IMR-90 (cell line): ENCODE results near the gene PRDM15. TPM values are rescaled to one million over a fixed set of nuclear protein-coding genes. Genes with fewer than 3 reads are reported as not detected.

Experiments
- ATAC-seq: fragments of 200-7000 bp; cut with Tn5 transposase; 2 replicates; pipeline ENCODE4 v1.9.1; 2020; ENCODE audit warnings: low read depth, mild to moderate bottlenecking, moderate library complexity
- BruUV-seq: library from RNA; stranded (reverse); fragments of 400-500 nt; replicated peaks from 2 replicates; lab custom pipeline; 2021; lab: Mats Ljungman, UMichigan
- CTCF ChIA-PET: fragments of 300-600 bp; formaldehyde crosslinking; extraction: SDS; loops from one replicate; lab custom pipeline; 2021; ENCODE audit warnings: antibody characterized with exemption; lab: Yijun Ruan, JAX
- POLR2A ChIA-PET: fragments of 300-600 bp; sonication (Branson Sonifier 250); formaldehyde crosslinking; loops from one replicate; lab custom pipeline; 2022; ENCODE audit warnings: antibody characterized with exemption; ENCODE audit not compliant: unreplicated experiment; lab: Charles Lee
- DNase-seq: peaks from one replicate; pipeline ENCODE4 v3.0.0; 2013
- H2AFZ ChIP-seq: replicated peaks from 2 replicates; pipeline ENCODE3; 2013; ENCODE audit warnings: low read length, mild to moderate bottlenecking; ENCODE audit not compliant: poor library complexity
- H2AK5ac ChIP-seq: 2 replicates; pipeline ENCODE4 v1.6.1; 2013; ENCODE audit warnings: low read depth, low read length, inconsistent platforms
- H2AK9ac ChIP-seq: replicated peaks from 2 replicates; pipeline ENCODE3; 2013; ENCODE audit warnings: mild to moderate bottlenecking, low read depth, low read length, moderate library complexity; ENCODE audit not compliant: poor library complexity
- H2BK120ac ChIP-seq: 2 replicates; pipeline ENCODE4 v1.6.1; 2013; ENCODE audit warnings: low read depth, low read length, inconsistent platforms
- H2BK15ac ChIP-seq: 3 replicates; pipeline ENCODE4 v1.6.1; 2013; ENCODE audit warnings: low read depth, low read length, inconsistent platforms
- H2BK20ac ChIP-seq: 2 replicates; pipeline ENCODE4 v1.6.1; 2013; ENCODE audit warnings: low read depth, mild to moderate bottlenecking, inconsistent platforms, low read length, moderate library complexity
- H2BK5ac ChIP-seq: 2 replicates; pipeline ENCODE4 v1.6.1; 2013; ENCODE audit warnings: mild to moderate bottlenecking, low read depth, low read length, inconsistent platforms; ENCODE audit not compliant: poor library complexity, severe bottlenecking
- H3K14ac ChIP-seq: replicated peaks from 2 replicates; pipeline ENCODE4 v1.6.1; 2013; ENCODE audit warnings: low read depth, low read length, inconsistent platforms
- H3K18ac ChIP-seq: 2 replicates; pipeline ENCODE4 v1.6.1; 2013; ENCODE audit warnings: low read depth, low read length, control low read depth
- H3K23ac ChIP-seq: 2 replicates; pipeline ENCODE4 v1.6.1; 2013; ENCODE audit warnings: low read depth, low read length, inconsistent platforms
- H3K27ac ChIP-seq: 2 replicates; pipeline ENCODE4 v1.5.1; 2013; ENCODE audit warnings: mild to moderate bottlenecking, control low read depth, low read length; ENCODE audit not compliant: insufficient read depth
- H3K27me3 ChIP-seq: 2 replicates; pipeline ENCODE4 v1.6.1; 2013; ENCODE audit warnings: low read length; ENCODE audit not compliant: control insufficient read depth, insufficient read depth
- H3K36me3 ChIP-seq: 2 replicates; pipeline ENCODE4 v1.6.1; 2013; ENCODE audit warnings: low read length, mixed read lengths; ENCODE audit not compliant: control insufficient read depth, insufficient read depth
- H3K4ac ChIP-seq: 2 replicates; pipeline ENCODE4 v1.6.1; 2013; ENCODE audit warnings: low read depth, low read length, inconsistent platforms
- H3K4me1 ChIP-seq: 2 replicates; pipeline ENCODE4 v1.6.1; 2013; ENCODE audit warnings: low read length, mixed read lengths; ENCODE audit not compliant: control insufficient read depth, insufficient read depth
- H3K4me2 ChIP-seq: 2 replicates; pipeline ENCODE4 v1.6.1; 2013; ENCODE audit warnings: low read depth, mild to moderate bottlenecking, control low read depth, low read length, moderate library complexity
- H3K4me3 ChIP-seq: 2 replicates; pipeline ENCODE4 v1.5.1; 2013; ENCODE audit warnings: low read depth, mild to moderate bottlenecking, control low read depth, low read length, moderate library complexity; ENCODE audit not compliant: insufficient read depth
- H3K56ac ChIP-seq: 2 replicates; pipeline ENCODE4 v1.6.1; 2013; ENCODE audit warnings: low read length, inconsistent platforms; ENCODE audit not compliant: insufficient read depth; ENCODE audit errors: extremely low read depth
- H3K79me1 ChIP-seq, 2 experiments: 2 replicates each; pipeline ENCODE4 v1.6.1; 2013; ENCODE audit warnings: low read length in 2 of 2, inconsistent platforms in 1 of 2, low read depth in 1 of 2
- H3K9ac ChIP-seq: 2 replicates; pipeline ENCODE4 v1.6.1; 2013; ENCODE audit warnings: low read depth, low read length, control low read depth
- H3K9me1 ChIP-seq: 2 replicates; pipeline ENCODE4 v1.6.1; 2013; ENCODE audit warnings: low read length, inconsistent platforms; ENCODE audit not compliant: insufficient read depth
- H3K9me3 ChIP-seq: 2 replicates; pipeline ENCODE4 v1.6.1; 2013; ENCODE audit warnings: low read length; ENCODE audit not compliant: control insufficient read depth, insufficient read depth
- H4K20me1 ChIP-seq: 2 replicates; pipeline ENCODE4 v1.6.1; 2013; ENCODE audit warnings: low read length, inconsistent platforms; ENCODE audit not compliant: insufficient read depth
- H4K5ac ChIP-seq: 2 replicates; pipeline ENCODE4 v1.6.1; 2013; ENCODE audit warnings: mild to moderate bottlenecking, low read depth, low read length, control low read depth
- H4K8ac ChIP-seq, 2 experiments: 2 replicates each; pipeline ENCODE4 v1.6.1; 2013; ENCODE audit warnings: low read depth in 2 of 2, low read length in 2 of 2, control low read depth in 1 of 2, inconsistent platforms in 1 of 2
- H4K91ac ChIP-seq: 2 replicates; pipeline ENCODE4 v1.6.1; 2013; ENCODE audit warnings: low read depth, low read length, inconsistent platforms; ENCODE audit not compliant: insufficient read depth
- MAFK ChIP-seq: IDR thresholded peaks from 2 replicates; pipeline ENCODE4 v1.6.1; 2012; ENCODE audit warnings: low read depth, low read length, improper control_type of control experiment
- MAZ ChIP-seq: IDR thresholded peaks from 2 replicates; pipeline ENCODE4 v1.6.1; 2012; ENCODE audit warnings: low read depth, mild to moderate bottlenecking, low read length, improper control_type of control experiment, moderate library complexity, borderline replicate concordance
- RAD21 ChIP-seq: IDR thresholded peaks from 2 replicates; pipeline ENCODE4 v1.6.1; 2012; ENCODE audit warnings: low read length, improper control_type of control experiment
- SMC3 ChIP-seq: fragments of 150-350 bp; IDR thresholded peaks from 2 replicates; pipeline ENCODE4 v1.6.1; 2016; ENCODE audit warnings: low read depth, mild to moderate bottlenecking, antibody characterized with exemption, low read length, moderate library complexity
- whole genome bisulfite sequencing, 2 experiments: methylation state at CpG; one replicate each; pipeline versions ENCODE4 v1.1.5 to v1.1.7; 2013; ENCODE audit warnings: missing lambda C conversion rate in 2 of 2; ENCODE audit not compliant: insufficient read length in 1 of 2; ENCODE audit errors: extremely low coverage in 2 of 2; 5-methylcytosine and 5-hydroxymethylcytosine counted together
- dilution Hi-C: fragments of 300-500 bp; cut with HindIII; formaldehyde crosslinking; loops from one replicate; pipeline ENCODE4 v1.14.3; 2018; ENCODE audit warnings: low sequenced_read_pairs; ENCODE audit not compliant: unreplicated experiment
- in situ Hi-C: fragments of 300-500 bp; cut with MboI; formaldehyde crosslinking; loops from 3 replicates; pipeline ENCODE4 v1.14.3; 2019; ENCODE audit warnings: low sequenced_read_pairs, inconsistent platforms, mixed read lengths
- intact Hi-C: fragments of 100-400 bp; cut with micrococcal nuclease; formaldehyde crosslinking; loops from 2 replicates; pipeline ENCODE4 v1.10.0; 2022
- polyA plus RNA-seq, 3 experiments: library from polyadenylated mRNA; depleted of rRNA; stranded (reverse); fragments of >200 nt; gene quantifications; 2 replicates each; pipeline ENCODE4 v1.2.3, GENCODE V29; 2012; ENCODE audit warnings: low replicate concordance in 1 of 3
- total RNA-seq: library from RNA; depleted of rRNA; stranded (reverse); fragments of >200 nt; gene quantifications from 2 replicates; pipeline ENCODE4 v1.2.3, GENCODE V29; 2012
- TF ChIP-seq, protein P1 (sequence below): fragments of 150-350 bp; IDR thresholded peaks from 2 replicates; pipeline ENCODE4 v1.6.1; 2017; ENCODE audit warnings: mild to moderate bottlenecking, antibody characterized with exemption, low read length, low read depth

The PRDM15 gene
- total and polyA plus RNA-seq, 2 of the 4 experiments (the other 2 are of a cell fraction), result 7.3 to 8.8 TPM

DNA sequence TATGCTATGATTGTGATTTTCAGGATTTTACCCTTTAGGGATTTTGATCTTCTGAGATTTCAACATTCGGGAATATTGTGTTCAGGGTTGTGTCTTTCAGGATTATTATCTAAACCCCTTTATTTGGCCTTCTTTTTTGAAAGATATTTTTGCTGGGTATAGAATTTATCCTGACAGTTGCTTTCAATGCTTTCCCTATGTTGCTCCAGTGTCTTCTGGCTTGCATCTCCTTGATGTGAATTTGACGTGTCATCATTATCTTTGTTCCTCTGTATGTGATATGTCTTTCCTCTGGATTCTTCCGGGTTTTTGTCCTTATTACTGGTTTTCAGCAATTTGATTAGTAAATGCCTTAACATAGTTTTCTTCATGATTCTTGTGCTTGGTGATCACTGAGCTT is 86.4 kb downstream of the PRDM15 start:
- H2AFZ ChIP-seq, result no peak overlapping the region
- no peak overlapping the region for H3K14ac ChIP-seq
- H4K8ac ChIP-seq, result no peak overlapping the region
- ChIA-PET CTCF (interaction anchor here (0.7 kb wide), 1 partner anchor 9 kb away, joined by 4 read pairs; no protein-coding TSS in a partner anchor), POLR2A (no interaction called here)
- H2AK9ac ChIP-seq, result no peak overlapping the region
- ATAC-seq (no peak), DNase-seq (no peak)
- BruUV-seq, result no TSS peak
- no peak overlapping the region for H3K4me2 ChIP-seq
- no peak overlapping the region for H3K23ac ChIP-seq
- intact Hi-C loops (no loop called here), dilution Hi-C loops (no loop called here), in situ Hi-C loops (loop anchor here (25.0 kb wide), 1 partner anchor 505 kb away; no protein-coding TSS in a partner anchor)
- no peak overlapping the region for H3K56ac ChIP-seq
- H3K18ac ChIP-seq, result no peak overlapping the region
- H4K5ac ChIP-seq, result no peak overlapping the region
- H3K9ac ChIP-seq, result no peak overlapping the region
- no peak overlapping the region for H2BK120ac ChIP-seq
- H3K27ac ChIP-seq, result no peak overlapping the region
- H2BK5ac ChIP-seq, result no peak overlapping the region
- H2BK20ac ChIP-seq, result no peak overlapping the region
- no peaks in the 10 kb centered on the region for H3K4me1 ChIP-seq
- TF ChIP-seq MAFK (peak; percentile 64), SMC3 (no peak), MAZ (no peak), RAD21 (no peak)
- TF ChIP-seq, protein P1, sequence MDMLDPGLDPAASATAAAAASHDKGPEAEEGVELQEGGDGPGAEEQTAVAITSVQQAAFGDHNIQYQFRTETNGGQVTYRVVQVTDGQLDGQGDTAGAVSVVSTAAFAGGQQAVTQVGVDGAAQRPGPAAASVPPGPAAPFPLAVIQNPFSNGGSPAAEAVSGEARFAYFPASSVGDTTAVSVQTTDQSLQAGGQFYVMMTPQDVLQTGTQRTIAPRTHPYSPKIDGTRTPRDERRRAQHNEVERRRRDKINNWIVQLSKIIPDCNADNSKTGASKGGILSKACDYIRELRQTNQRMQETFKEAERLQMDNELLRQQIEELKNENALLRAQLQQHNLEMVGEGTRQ, result no peak
- no peaks in the 10 kb centered on the region for H3K79me1 ChIP-seq
- H4K91ac ChIP-seq, result no peak overlapping the region
- H2AK5ac ChIP-seq, result no peak overlapping the region
- no peak overlapping the region for H3K4me3 ChIP-seq
- H3K4ac ChIP-seq, result no peak overlapping the region
- H4K20me1 ChIP-seq, result no peaks in the 10 kb centered on the region
- H2BK15ac ChIP-seq, result no peak overlapping the region
- H3K36me3 ChIP-seq, result peaks cover 1% of the 10 kb centered on the region; the same call in 1 of the 2 replicates
- WGBS, 2 experiments, result no CpG with 5 or more reads among the region's 3 CpGs
- H3K27me3 ChIP-seq, result peaks cover 4% of the 10 kb centered on the region
- no peaks in the 10 kb centered on the region; the same call in 1 of the 2 replicates for H3K9me1 ChIP-seq
- peaks cover 4% of the 10 kb centered on the region; the same call in 1 of the 2 replicates for H3K9me3 ChIP-seq
